Cortex of kidney (tissue), 1 donor: Measurements from ENCODE around the gene SEMA6B.

Source experiments
- DNase-seq: peaks from one replicate; lab custom pipeline; 2025; lab: John Stamatoyannopoulos, UW

Gene SEMA6B

DNA sequence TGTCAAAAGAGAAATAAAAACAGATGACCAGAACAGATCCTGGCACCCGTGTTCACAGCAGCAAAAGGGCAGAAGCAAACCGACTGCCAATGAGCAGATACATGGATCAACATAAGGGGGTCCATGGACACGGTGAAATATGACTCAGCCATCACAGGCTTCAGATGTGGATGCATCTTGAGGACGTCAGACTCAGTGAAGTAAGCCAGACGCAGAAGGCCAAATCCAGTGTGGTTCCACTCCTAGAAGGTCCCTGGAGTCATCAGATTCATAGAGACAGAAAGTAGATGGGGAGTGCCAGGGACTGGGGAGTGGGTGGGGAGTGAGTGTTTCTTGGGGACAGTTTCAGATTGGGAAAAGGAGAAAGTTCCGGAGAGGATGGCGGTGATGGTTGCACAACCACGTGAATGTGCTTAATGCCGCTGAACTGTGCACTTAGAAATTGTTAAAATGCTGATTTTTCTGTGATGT is 28.8 kb upstream of the SEMA6B start:
- no peak for DNase-seq

DNA sequence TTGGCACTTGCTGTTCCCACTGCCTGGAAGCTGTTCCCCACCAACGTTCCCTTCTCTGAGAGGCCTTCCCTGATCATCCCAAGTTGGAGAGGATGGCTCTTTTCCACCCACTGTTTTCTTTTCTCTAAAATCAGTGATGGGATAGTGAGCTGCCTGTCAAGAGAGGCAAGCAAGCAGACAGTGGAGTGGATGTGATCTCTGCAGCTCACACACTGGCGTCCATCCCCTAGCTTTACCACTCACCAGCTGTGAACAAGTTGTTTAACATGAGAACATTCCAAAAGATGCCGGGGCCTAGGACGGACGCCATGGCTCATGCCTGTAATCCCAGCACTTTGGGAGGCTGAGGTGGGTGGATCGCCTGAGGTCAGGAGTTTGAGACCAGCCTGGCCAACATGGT is 28.0 kb upstream of the SEMA6B start:
- DNase-seq, result no peak

DNA sequence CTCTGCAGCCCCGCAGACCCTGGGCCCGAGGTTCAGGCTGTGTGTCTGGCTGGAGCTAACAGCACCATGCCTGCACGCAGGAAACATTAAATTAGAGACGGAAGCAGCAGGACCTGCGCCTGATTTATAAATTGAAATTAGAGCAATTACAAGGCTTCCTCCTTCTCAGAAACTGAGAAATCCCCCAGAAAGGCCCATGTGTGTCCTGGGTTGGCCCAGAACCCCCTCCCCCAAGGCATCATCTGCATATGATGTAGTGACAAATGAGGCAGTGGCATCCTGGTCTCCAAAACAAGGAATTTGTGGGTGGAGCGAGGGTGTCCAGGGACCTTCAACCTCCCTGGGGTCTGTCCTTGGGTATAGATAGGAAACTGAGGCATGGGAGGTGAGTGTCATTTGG is 27.2 kb upstream of the SEMA6B start:
- no peak for DNase-seq

DNA sequence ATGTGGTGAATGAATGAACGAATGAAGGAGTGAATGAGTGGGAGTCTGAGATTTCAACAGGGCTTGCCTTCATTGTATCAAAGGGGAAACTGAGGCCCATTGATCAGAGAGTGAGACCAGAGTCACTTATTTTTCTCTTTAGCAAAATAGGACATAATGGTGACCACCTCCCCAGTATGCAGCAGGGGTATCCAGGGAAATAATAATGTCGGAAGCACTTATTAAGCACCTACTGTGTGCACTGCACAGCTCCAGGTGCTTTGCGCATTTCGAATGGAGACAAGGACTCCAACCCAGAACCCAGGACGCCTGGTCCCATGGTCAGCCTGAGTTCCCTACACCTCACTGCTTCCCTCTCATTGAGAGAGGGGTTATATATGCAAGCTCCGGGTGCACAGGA is 26.8 kb upstream of the SEMA6B start:
- DNase-seq, result no peak

DNA sequence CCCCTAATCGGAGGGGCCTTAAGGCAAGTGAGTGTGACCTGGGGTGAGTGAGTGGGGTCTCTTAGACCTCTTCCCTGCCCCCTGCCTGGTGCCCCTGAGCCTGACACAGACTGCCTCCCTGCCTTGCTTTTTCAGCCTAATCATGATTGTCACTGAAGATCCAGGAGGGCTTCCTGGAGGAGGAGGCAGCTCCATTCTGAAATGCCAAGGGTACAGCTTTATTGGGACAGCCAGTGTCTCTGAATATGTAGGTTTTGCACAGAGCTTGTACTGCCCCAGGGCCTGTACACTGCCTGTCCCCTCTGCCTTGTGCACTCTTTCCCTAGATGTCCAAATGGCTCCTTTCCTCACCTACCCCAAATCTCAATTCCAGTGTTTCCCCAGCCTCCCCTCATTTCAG is 26.1 kb upstream of the SEMA6B start:
- no peak for DNase-seq

DNA sequence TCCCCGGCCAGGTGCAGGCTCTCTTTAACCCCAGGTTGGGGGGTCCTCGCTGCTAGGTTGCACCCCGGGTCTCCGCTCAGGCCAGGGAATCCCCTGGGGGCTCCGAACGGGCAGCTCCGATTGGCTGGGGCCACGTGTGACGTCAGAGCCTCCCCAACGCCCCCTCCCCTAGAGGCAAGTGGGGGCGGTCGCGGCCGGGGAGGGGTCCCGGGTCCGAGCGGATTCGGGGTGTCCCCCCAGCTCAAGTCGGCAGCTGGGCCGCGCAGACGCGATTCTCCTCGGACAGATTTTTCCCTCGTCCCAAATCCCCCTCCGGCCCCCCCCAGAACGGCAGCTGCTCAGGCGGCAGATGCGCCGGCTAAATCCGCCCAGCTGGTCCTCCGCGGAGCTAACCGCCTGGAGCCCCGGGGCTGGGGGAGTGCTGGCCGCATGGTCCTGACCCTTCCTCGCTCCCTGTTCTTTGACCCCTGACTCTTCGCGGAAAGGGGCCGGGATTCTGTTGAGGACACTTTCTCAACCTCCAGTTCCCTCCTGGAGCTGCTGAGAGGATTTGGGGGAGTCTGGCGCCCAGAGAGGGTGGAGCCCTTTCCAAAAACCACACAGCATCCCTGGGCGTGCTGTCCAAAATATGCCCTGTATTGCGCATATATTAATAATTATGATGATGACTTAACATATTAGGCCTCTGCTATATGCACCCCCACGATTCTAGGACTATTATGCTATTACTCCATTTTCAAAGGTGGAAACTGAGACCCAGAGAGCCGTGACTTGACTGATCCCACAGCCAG is 25.4 kb upstream of the SEMA6B start:
- no peak for DNase-seq

DNA sequence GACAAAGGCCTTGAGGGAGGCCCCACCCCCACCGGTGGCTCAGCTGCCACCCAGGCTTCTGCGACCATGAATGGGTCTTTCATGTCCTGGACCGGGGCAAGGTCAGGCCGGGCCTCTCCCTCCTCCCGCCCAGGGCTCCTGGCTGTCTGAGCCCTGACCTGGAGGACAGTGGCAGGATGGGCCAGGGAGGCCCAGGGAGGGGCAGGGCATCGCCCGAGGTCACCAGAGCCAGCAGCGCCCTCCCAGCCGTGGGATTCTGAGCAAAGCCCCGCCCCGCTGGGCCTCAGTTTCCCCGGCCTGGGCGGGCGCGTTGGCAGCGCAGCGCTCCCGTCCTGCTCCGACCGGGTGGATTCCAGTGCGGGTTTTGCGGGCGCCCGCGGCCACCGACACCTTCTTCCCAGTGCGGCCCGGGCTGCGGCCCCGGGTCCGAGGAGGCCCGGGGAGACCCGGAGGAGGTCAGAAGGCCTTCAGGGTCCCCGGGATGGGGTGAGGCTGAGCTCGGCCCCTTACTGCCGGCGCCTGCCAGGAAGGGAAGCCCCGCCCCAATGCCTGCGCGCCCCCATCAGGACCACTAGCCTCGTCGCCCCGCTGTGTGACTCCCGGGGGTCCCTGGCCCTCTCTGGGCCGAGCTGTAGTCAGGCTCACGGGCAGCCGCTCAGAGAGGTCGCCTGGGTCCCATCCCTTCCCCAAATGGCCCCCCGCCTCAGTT is 24.6 kb upstream of the SEMA6B start:
- DNase-seq, result no peak

DNA sequence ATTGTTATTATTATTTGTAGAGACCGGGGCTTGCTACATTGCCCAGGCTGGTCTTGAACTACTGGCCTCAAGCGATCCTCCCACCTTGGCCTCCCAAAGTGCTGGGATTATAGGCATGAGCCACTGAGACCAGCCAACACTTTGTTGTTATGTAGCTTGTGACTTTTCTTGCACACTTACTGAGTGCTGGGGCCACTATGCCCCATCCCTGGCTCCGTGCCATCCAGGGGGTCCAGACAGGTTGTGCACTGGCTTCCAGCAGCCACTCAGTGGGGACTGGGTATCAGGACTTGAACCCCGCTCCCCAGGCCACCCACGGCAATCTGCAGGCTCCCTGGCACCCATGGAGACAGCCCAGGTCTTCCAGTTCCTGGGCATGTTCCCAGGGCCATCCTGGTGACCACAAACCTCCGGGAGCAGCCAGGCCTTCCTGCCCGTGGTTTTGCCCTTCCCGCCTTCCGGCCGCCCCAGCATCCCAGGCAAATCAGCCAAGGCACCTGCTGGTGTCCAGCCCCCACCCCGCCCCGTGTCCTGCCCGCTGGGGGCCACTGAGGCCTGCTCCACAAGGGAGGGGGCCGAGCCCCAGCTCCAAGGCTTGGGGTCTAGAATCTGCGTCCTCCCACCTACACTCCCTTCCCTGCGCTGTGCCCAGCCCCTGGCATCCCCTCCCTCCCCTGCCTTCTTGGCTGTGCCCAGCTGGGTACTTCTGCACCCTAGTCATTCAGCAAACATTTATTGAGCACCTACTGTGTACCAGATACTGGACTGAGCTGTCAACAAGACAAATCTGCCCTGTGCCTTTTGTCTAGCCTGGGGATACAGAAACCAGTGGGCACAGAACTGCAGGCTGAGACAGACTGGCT is 23.7 kb upstream of the SEMA6B start:
- no peak for DNase-seq

DNA sequence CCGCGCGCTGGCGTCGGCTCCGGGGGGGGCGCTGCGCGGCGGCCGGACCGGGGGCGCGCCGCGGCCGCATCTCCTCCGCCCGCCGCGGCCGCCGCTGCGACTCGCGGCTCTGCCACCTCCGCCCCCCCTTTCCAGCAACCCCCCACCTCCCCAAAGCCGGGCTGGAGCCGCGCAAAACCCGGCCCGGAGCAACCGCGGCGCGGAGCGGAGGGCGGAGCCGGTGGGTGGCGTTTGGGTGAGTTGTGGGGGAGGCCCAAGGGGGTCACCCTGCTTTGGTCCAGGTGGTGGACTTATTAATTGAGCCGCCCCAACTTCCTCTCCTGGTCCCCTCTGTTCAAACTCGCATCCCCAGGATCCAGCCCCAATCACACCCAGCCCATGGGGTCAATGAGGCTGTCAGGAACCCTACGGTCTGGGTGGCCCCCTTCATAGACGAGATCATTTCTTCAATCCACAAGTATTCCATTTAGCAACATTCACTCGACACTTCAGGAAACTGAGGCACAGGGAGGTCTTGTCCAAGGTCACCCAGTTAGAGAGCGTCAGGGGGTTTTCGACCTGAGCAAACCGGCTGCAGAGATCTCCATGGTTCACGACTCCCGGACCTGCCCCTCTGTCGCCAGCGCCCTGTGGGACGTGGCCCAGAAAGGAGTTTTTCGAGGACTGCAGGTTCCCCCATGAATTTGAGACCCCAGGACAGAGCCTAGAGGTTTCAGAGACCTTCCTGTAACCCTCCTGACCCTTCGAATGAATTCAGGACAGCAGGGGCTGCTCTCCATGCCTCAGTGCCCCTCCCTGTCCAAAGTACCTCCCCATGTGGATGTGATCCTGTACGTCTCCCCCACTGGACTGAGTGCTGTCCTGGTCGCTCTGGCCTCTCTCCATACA is 22.4 kb upstream of the SEMA6B start:
- DNase-seq, result no peak

DNA sequence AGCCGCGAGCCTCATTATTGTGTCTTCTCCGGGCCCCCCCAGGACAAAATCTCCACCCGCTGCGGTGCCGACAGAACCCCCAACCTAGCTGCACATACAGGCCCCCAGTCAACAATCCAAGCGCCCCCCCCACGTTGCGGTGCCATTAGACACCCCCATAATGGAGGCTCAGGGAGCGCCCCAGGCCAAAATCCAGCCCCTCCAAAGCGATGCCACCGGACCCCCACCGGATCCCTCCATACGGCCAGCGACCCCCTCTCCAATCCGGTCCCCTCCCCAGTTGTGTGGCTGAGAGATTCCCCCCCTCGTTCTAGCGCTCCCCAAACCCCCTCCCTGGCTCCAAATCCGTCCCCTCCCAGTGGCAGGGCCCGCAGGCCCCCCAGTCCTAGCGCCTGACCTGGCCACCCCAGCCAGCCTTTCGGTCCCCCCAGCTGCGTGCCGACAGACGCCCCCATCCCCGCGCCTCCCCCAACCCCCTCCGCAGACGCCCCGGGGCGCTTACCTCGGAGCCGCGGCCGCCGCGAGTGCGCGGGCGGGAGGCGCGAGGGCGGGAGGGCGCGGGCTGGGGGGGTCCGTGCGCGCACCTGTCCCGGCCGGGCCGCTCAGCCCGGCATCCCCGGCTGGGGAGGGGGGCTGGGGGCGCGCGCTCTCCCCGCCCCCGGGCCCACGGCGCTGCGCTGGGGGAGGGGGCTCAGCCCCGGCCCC is 21.6 kb upstream of the SEMA6B start:
- DNase-seq, result no peak

DNA sequence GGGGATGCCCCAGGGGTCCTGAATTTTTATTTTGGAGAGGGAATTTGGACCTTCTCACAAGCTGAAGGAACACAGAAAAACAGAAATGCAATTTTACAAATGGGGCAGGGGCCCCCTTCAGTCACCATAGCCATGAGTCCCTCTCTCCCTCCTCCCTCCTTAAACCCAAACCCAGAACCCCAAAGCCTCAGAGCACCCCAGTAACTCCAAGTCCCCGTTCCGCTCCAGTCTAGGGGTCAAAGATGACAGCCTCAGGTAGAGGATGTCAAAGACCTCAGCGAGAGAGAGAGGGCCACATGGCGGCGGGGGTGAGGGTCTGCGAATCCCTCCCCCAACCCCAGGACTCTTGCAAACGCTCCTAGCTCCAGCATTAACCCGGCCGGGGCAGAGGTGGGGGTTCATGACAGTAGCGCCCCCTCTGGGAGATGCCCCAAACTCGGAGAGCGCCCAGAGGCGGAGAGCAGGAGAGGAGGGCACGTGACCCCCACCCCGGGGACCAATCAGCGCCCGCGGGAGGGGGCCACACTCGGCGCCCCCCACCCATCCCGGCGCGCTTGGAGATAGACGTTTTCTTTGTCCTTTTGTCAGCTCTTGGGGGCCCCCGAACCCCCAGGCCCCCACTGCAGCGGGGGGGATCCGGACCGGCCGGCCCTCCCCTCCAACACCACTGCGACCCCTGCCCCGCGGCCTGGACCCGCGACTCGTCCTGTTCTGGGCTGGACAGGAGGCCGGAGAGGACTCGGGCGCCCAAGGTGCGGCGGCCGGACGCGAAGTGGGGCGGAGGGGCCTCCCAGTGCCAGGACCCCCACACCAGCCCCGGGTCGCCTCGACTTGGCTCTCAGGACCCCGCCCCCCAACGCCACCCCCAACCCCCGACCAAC is 20.8 kb upstream of the SEMA6B start:
- no peak for DNase-seq

DNA sequence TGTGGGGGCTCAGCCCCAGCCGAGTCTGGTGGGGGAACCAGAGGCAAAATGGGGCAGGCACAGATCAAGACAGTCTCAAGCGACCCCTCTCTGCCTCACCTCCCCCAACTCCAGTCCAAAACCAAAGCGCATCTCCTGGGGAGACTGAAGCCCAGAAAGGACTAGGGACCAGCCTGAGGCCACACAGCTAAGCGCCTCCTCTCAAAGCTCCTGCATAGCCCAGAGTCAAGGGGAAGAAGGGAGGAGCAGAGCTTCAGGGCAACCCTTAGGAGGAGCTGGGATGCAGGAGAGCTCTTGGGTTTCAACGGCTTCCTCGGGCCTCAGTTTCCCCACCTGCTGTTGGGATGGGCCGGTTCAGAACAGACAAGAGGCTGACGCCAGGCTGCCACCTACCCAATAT is 19.9 kb upstream of the SEMA6B start:
- no peak for DNase-seq

DNA sequence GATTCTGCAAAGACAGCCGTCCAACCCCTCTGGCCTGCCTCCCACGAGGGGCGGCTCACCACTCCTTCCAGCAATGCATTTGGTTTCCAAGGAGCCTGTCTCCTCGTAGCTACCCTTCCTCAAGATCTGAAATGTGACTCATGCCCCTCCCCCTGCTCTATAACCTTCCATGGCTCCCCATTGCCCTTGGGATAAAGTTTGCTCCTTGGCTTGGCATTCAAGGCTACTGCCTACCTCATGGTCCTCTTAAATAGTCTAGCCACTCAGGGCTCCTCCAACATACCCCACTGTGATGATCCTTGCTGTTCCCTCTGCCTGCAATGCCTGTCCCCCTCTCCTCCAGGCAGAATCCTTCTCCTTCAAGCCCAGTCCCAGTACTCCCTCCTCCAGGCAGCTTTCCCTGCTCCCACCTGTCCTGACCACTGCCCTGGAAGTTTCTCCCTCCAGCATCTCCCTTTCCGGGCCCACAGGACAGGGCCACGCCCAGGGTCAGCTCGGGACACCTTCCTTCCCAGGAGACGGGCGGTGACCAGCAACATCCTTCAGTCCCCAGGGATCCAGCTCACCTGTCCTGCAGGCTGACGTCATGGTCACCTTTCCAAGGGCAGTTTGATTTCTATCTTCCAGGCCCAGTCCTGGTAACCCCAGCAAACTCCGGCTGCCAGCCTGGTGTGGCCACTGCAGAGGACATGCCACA is 19.2 kb upstream of the SEMA6B start:
- DNase-seq, result no peak

DNA sequence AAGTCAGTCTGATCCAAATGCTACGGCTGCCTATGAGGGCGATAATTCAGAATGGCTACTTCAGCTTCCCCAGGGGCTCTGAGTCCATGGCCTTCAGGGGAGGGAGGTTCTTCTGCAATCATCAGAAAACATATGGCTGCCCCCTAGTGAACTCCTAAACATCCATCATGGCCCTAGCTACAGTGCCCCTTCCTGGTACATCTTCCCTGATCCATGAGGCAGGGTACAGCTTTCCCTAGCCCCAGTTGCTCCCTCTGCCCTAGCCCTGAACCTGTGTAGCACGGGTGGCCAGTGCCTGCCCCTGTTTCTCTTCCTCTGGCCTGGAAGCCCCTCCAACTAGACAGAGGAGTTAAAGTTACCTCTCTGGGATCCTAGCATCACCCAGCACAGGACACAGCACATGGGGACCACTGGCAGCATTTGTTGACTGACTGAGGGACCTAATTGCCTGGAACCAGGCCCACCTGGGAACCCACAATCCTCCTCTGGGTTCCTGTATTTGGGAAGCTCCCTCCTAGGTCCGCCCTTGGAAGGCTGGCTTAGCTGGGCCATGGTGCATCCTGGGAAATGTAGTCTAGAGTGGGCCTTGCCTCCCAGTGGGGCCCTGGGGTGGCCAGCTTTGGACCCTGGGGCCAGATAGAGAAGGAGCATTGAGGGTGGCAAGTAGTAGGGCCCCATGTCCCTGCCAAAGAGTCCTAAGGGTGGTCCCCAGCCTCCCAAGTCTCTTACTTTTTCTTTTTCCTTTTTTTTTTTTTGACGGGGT is 17.7 kb upstream of the SEMA6B start:
- DNase-seq, result no peak

DNA sequence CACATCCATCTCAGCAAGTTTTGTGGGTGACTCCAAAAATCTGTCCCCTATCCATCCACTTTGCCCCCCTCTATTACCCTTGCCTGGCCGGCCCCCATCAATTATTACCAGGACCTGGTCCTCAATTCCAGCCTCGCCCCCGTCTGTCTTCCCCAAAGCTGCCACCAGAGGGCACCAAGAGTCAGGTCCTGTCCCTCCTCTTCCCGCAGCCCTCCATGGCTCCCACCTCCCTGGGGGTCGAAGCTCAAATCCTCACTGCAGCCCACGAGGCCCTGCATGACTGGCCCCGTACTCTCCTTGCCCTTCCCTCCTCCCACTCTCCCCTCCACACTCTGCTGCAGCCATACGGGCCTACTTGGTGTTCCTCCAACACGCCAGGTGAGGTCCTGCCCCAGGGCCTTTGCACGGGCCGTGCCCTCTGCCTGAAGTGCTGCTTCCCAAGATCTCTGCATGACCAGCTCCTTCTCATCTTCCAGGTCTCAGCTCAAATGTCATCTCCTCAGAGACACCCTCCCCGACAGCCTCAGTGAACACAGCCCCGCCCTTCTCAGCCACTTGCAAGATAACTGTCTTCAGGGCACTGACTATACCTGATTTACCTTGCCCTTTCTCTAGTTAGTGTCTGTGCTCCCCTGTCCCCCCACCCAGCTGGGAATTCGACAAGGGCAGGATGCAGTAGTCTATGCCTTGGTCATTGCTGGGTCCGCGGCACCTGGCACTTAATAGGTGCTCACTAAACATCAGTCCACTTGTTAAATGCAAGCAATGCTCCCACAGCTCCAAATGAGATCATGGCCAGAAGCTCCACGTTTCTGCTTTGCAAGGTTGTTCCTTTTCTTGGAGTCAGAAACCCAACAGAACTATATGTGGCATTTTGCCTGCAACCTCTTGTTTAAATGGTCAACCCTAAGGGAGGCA is 16.8 kb upstream of the SEMA6B start:
- DNase-seq, result no peak

DNA sequence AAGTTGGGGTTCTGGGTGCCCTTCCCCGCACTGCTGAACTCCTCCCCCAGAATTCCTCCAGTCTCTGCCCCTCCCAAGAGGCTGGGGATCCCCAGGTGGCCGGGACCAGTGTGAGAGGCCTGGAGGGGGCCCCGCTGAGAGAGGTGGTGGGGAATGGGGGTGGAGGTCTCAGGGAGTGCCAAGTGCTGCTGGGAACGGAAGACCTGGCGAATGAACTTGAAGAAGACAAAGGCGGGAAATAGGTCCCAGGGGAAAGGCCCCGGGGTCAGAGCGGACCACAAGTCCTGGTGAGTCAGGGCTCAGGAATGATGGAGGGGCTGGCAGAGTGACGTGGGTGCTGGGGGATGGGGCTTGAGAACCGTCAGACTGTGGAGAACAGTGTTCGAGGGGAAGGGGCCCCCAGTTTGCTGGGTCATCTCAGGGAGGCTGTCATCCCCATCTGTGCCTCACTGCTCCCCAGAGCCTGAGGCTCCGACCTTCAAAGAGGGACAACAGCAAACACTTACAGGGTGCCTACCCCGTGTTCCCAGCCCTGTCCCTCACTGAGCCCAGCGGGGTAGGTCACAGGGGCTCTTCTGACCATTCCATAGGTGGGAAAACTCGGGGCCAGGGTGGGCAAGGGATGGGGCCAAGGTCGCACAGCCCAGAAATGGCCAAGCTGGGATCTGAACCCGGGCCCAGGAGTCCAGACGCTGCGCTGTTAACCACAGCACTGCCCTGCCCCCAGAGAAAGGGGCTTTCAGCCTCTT is 16.0 kb upstream of the SEMA6B start:
- DNase-seq, result no peak

DNA sequence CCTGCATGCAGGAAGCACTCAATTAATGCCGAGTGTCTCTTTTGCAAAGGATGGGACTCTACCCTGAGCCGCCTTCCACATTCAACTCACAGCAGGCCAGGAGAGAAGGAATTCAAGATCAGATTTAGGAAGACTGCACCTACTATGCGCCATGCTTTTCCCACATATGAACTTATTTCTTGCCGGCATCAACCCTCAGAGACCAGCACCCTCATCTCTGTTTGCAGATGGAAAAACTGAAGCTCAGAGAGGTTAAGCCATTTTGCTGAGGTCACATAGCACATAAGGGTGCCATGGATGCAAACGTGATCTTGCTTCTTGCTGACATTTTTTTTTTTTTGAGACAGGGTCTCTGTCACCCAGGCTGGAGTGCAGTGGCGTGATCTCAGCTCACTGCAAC is 14.2 kb upstream of the SEMA6B start:
- DNase-seq, result no peak
